HG02885 (cell line): ENCODE data around the gene RDH16.

Experiments used
- ATAC-seq: cut with Tn5 transposase; IDR thresholded peaks from one replicate; pipeline ENCODE4 v1.9.1; 2021; ENCODE audit warnings: mild to moderate bottlenecking; ENCODE audit not compliant: unreplicated experiment, poor library complexity

Gene RDH16

GRCh38 chr12:56957229-56958052 lies at the start of gene RDH16:
Gene RDH16, minus strand, starts transcription at chr12:56957608. Its CDS starts 146 bp downstream, at chr12:56957462.
- ATAC-seq = no peak

- ATAC-seq = no peak
Observed at GRCh38 chr12:57006809-57007475, 49.5 kb upstream of the RDH16 start.

- peak; percentile 70 for ATAC-seq
Observed at GRCh38 chr12:57005980-57006808, 48.8 kb upstream of the RDH16 start, which contains the start of gene ZBTB39. Gene ZBTB39, minus strand, starts transcription at chr12:57006546. Its CDS starts 1,629 bp downstream, at chr12:57004917.

- ATAC-seq = no peak
Observed at GRCh38 chr12:57004651-57005050, 47.2 kb upstream of the RDH16 start.

GRCh38 chr12:57003395-57003794 lies 46.0 kb upstream of the RDH16 start:
- ATAC-seq = no peak

- no peak for ATAC-seq
Observed at GRCh38 chr12:57001448-57001906, 44.1 kb upstream of the RDH16 start.

- no peak for ATAC-seq
Observed at GRCh38 chr12:57000393-57000792, 43.0 kb upstream of the RDH16 start.

- no peak for ATAC-seq
Observed at GRCh38 chr12:56999456-56999855, 42.0 kb upstream of the RDH16 start.

- peak; percentile 74 for ATAC-seq
Observed at GRCh38 chr12:56998981-56999380, 41.6 kb upstream of the RDH16 start.

GRCh38 chr12:56998316-56998715 lies 40.9 kb upstream of the RDH16 start:
- ATAC-seq = no peak

GRCh38 chr12:56996793-56997545 lies 39.6 kb upstream of the RDH16 start:
- ATAC-seq = no peak

GRCh38 chr12:56995930-56996496 lies 38.6 kb upstream of the RDH16 start:
- ATAC-seq = no peak

- no peak for ATAC-seq
Observed at GRCh38 chr12:56995201-56995929, 38.0 kb upstream of the RDH16 start.

- ATAC-seq = no peak
Observed at GRCh38 chr12:56994231-56994746, 36.9 kb upstream of the RDH16 start.

- no peak for ATAC-seq
Observed at GRCh38 chr12:56993346-56993745, 35.9 kb upstream of the RDH16 start.

GRCh38 chr12:56991319-56992246 lies 34.2 kb upstream of the RDH16 start:
- ATAC-seq = no peak

GRCh38 chr12:56990648-56991318 lies 33.4 kb upstream of the RDH16 start:
- no peak for ATAC-seq
